B cell (primary cell): ENCODE data around the gene HBS1L. TPM values are rescaled to one million over a fixed set of nuclear protein-coding genes. Genes with fewer than 3 reads are reported as not detected.

Experiments
- ATAC-seq: fragments of 200-7000 bp; cut with Tn5 transposase; one replicate; pipeline ENCODE4 v1.10.0; 2021; ENCODE audit warnings: low read depth, mild to moderate bottlenecking, moderate number of reproducible peaks, moderate library complexity
- CTCF ChIA-PET: fragments of 350-600 bp; sonication (Branson Sonifier 250); formaldehyde crosslinking; loops from one replicate; lab custom pipeline; 2021; ENCODE audit warnings: antibody characterized with exemption, inconsistent platforms; lab: Charles Lee
- POLR2A ChIA-PET: fragments of 350-600 bp; sonication (Branson Sonifier 250); formaldehyde crosslinking; loops from one replicate; lab custom pipeline; 2021; ENCODE audit warnings: antibody characterized with exemption; lab: Charles Lee
- DNase-seq: peaks from one replicate; pipeline ENCODE4 v3.0.0; 2013
- H2AFZ ChIP-seq: 2 replicates; pipeline ENCODE4 v1.6.1; 2012; ENCODE audit warnings: mild to moderate bottlenecking, low read depth, low read length; ENCODE audit not compliant: insufficient read depth, poor library complexity, severe bottlenecking
- H3K27ac ChIP-seq, 2 donors: 1 replicate in 1 of 2; 2 replicates in 1 of 2; pipeline ENCODE4 v1.5.1; 2012 to 2013; ENCODE audit warnings: low read length in 2 of 2, mild to moderate bottlenecking in 2 of 2, moderate library complexity in 1 of 2
- H3K27me3 ChIP-seq, 4 experiments: fragments of 200-600 bp in 1 of 4; sonication (generic) in 1 of 4; replicated peaks in 1 of 4; 1 replicate in 2 of 4; 2 replicates in 2 of 4; pipeline versions ENCODE4 v1.6.1 to v1.7.0; 2013 to 2016; ENCODE audit warnings: low read length in 3 of 4, mild to moderate bottlenecking in 2 of 4, mixed read lengths in 1 of 4, moderate library complexity in 1 of 4; ENCODE audit not compliant: insufficient read depth in 4 of 4, control insufficient read depth in 3 of 4; ENCODE audit errors: control extremely low read depth in 1 of 4
- H3K36me3 ChIP-seq, 2 experiments: replicated peaks in 1 of 2; 1 replicate in 1 of 2; 2 replicates in 1 of 2; pipeline versions ENCODE4 v1.6.1 to v1.7.1; 2013; ENCODE audit warnings: low read length in 1 of 2; ENCODE audit not compliant: insufficient read depth in 2 of 2, control insufficient read depth in 1 of 2; ENCODE audit errors: control extremely low read depth in 1 of 2, extremely low read depth in 1 of 2
- H3K4me1 ChIP-seq, 2 donors: fragments of 200-600 bp in 1 of 2; sonication (generic) in 1 of 2; 1 replicate in 1 of 2; 2 replicates in 1 of 2; pipeline versions ENCODE4 v1.5.1 to v1.6.1; 2013 to 2017; ENCODE audit warnings: low read length in 2 of 2; ENCODE audit not compliant: control insufficient read depth in 2 of 2, insufficient read depth in 2 of 2
- H3K4me2 ChIP-seq: replicated peaks from 2 replicates; pipeline ENCODE3; 2012; ENCODE audit warnings: mild to moderate bottlenecking, low read depth, low read length; ENCODE audit not compliant: poor library complexity, severe bottlenecking
- H3K4me3 ChIP-seq, 5 experiments: fragments of 200-600 bp in 1 of 5; sonication (generic) in 1 of 5; 1 replicate in 3 of 5; 2 replicates in 2 of 5; pipeline versions ENCODE4 v1.5.1 to v1.7.0; 2011 to 2016; ENCODE audit warnings: low read length in 4 of 5, mild to moderate bottlenecking in 4 of 5, low read depth in 2 of 5, control low read depth in 1 of 5, moderate library complexity in 1 of 5; ENCODE audit not compliant: insufficient read depth in 1 of 5; ENCODE audit errors: control extremely low read depth in 1 of 5, extremely low read depth in 1 of 5
- H3K79me2 ChIP-seq: fragments of 200-600 bp; sonication (generic); one replicate; pipeline ENCODE4 v1.6.0; 2016; ENCODE audit warnings: low read length; ENCODE audit not compliant: control insufficient read depth, insufficient read depth
- H3K9ac ChIP-seq: fragments of 200-600 bp; sonication (generic); 2 replicates; pipeline ENCODE4 v1.6.1; 2017; ENCODE audit warnings: mild to moderate bottlenecking, low read length, moderate library complexity
- H3K9me3 ChIP-seq, 3 donors: one replicate each; pipeline versions ENCODE4 v1.6.1 to v1.7.1; 2013; ENCODE audit warnings: low read length in 2 of 3; ENCODE audit not compliant: control insufficient read depth in 2 of 3, insufficient read depth in 1 of 3; ENCODE audit errors: control extremely low read depth in 1 of 3
- H4K20me1 ChIP-seq: 2 replicates; pipeline ENCODE4 v1.6.0; 2012; ENCODE audit warnings: mild to moderate bottlenecking, low read length; ENCODE audit not compliant: insufficient read depth, control insufficient read depth, poor library complexity, severe bottlenecking
- H3K27ac Mint-ChIP-seq: one replicate; pipeline ENCODE4 v1.8.0; 2021; ENCODE audit warnings: mixed read lengths
- H3K27me3 Mint-ChIP-seq: one replicate; pipeline ENCODE4 v1.8.0; 2021; ENCODE audit warnings: mixed read lengths
- H3K4me1 Mint-ChIP-seq: one replicate; pipeline ENCODE4 v1.8.0; 2021; ENCODE audit warnings: mixed read lengths
- H3K4me3 Mint-ChIP-seq: one replicate; pipeline ENCODE4 v1.8.0; 2021; ENCODE audit warnings: mixed read lengths
- H3K9me3 Mint-ChIP-seq: one replicate; pipeline ENCODE4 v1.8.0; 2022; ENCODE audit warnings: mixed read lengths; ENCODE audit not compliant: insufficient read depth
- CTCF ChIP-seq: fragments of 200-600 bp; IDR thresholded peaks from one replicate; pipeline ENCODE4 v1.8.0; 2022; ENCODE audit warnings: antibody characterized with exemption, mild to moderate bottlenecking
- EZH2 ChIP-seq: IDR thresholded peaks from 2 replicates; pipeline ENCODE4 v1.6.1; 2012; ENCODE audit warnings: borderline replicate concordance, low read depth, mild to moderate bottlenecking, moderate library complexity, low read length; ENCODE audit not compliant: insufficient read depth, poor library complexity, severe bottlenecking
- WGBS: methylation state at CpG from one replicate; pipeline ENCODE4 v1.1.5; 2013; ENCODE audit warnings: missing lambda C conversion rate; ENCODE audit not compliant: insufficient coverage; 5-methylcytosine and 5-hydroxymethylcytosine counted together
- intact Hi-C: fragments of 100-400 bp; cut with micrococcal nuclease; formaldehyde crosslinking; loops from one replicate; pipeline ENCODE4 v1.10.0; 2022
- polyA plus RNA-seq: library from polyadenylated mRNA; depleted of rRNA; stranded (reverse); fragments of >200 nt; gene quantifications from 2 replicates; pipeline ENCODE4 v1.2.3, GENCODE V29; 2012
- total RNA-seq, 2 donors: library from RNA; stranded (reverse); fragments of 120-200 nt in 1 of 2; gene quantifications; 1 replicate in 1 of 2; 2 replicates in 1 of 2; pipeline versions ENCODE4 v1.2.3 to v1.2.4, GENCODE V29; 2013 to 2022

HBS1L gene
- total and polyA plus RNA-seq, 2 donors (not counting 1 experiment from before 2014, with no cell fraction given) = 10.3 to 58.2 TPM

- intact Hi-C loops = no loop called here
- ChIA-PET CTCF (no interaction called here), POLR2A (no interaction called here)
- Histone ChIP-seq H4K20me1 (peaks cover 8% of the 10 kb centered on the region), H3K79me2 (peaks cover 56% of the 10 kb centered on the region), H3K4me3 (no peak overlapping the region), H3K4me2 (no peak overlapping the region), H2AFZ (no peak overlapping the region), H3K4me1 (peaks cover 0 to 4% of the 10 kb centered on the region in 2 donors), H3K27me3 (no peaks in the 10 kb centered on the region), H3K36me3 (peaks cover 4 to 30% of the 10 kb centered on the region in 2 experiments), H3K9ac (no peak overlapping the region), H3K9me3 (no peaks in the 10 kb centered on the region), H3K27ac (no peak overlapping the region)
- Mint-ChIP-seq H3K4me1 (peaks cover 13% of the 10 kb centered on the region), H3K27ac (no peak overlapping the region), H3K4me3 (no peak overlapping the region), H3K9me3 (no peaks in the 10 kb centered on the region), H3K27me3 (no peaks in the 10 kb centered on the region)
- TF ChIP-seq EZH2 (no peak), CTCF (no peak)
- ATAC-seq (no peak), DNase-seq (no peak)
- no CpG with 5 or more reads among the region's 2 CpGs for whole genome bisulfite sequencing
Observed at GRCh38 chr6:135038335-135038734, 16.3 kb downstream of the HBS1L start.

- H4K20me1 ChIP-seq = no peaks in the 10 kb centered on the region
- Mint-ChIP-seq H3K27me3 (no peaks in the 10 kb centered on the region), H3K4me1 (peaks cover 6% of the 10 kb centered on the region), H3K9me3 (no peaks in the 10 kb centered on the region), H3K4me3 (no peak overlapping the region), H3K27ac (no peak overlapping the region)
- peaks cover 4 to 32% of the 10 kb centered on the region in 2 experiments for H3K36me3 ChIP-seq
- no peaks in the 10 kb centered on the region for H3K4me1 ChIP-seq
- no peak overlapping the region for H3K9ac ChIP-seq
- ChIA-PET CTCF (no interaction called here), POLR2A (no interaction called here)
- no peak overlapping the region for H3K4me3 ChIP-seq
- H3K9me3 ChIP-seq = no peaks in the 10 kb centered on the region
- 100% methylated on average over 2 of the region's 4 CpGs for WGBS
- H3K27me3 ChIP-seq = no peaks in the 10 kb centered on the region
- H3K79me2 ChIP-seq = peaks cover 54% of the 10 kb centered on the region
- DNase-seq (no peak), ATAC-seq (no peak)
- intact Hi-C loops = no loop called here
- no peak overlapping the region for H2AFZ ChIP-seq
- H3K4me2 ChIP-seq = no peak overlapping the region
- TF ChIP-seq CTCF (no peak), EZH2 (no peak)
- H3K27ac ChIP-seq = no peak overlapping the region
Observed at GRCh38 chr6:135037541-135037940, 17.1 kb downstream of the HBS1L start.
